Measurements from ENCODE around the gene GMDS.

DNA sequence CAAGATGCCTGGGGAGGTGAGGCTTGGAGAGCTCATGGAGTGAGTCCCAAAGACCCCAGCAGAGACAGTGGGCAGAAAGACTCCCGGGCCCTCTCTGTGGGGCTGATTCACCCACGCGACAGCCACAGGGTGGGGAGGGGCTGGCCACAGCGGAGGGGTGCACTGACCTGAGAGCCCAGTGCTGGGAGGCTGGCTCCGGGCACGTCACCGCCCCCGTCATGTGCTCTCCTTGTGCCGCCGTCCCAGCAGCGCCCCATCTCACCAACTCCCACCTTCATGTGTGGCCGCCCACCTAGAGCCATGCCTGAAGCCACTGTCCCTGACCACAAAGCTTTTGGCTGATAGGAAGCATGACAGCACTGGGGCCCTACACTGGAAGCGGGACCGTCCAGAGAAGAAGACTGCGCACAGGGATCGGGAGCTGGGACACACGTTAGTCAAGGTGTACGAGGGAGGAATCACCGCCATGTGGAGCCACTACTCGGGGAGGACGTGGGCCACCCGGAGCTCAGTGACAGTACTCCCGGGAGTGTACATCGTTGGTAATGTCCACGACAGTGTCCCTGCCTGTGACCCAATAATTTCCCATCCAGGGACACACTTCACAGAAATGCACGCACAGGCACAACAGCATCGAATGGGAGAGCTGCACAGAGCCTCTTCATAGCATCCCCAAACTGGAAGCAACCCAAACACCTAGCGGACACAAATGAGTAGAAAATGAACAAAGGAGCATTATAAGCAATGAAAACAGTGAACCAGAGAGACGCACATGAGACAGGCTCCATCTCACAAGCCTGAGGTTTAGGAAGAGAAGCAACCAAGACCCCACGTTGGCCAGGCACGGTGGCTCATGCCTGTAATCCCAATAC lies 664.0 kb downstream of the GMDS start:
- no peak for TF ChIP-seq CTCF (IDR thresholded peaks at IDR 0.05 in 4 of 5, conservative IDR thresholded peaks at IDR 0.05 in 1 of 5)
- TF ChIP-seq POLR2A (IDR thresholded peaks at IDR 0.05): no peak

All from gastrocnemius medialis (tissue), 4 donors.